ENCODE measurements around the gene SCARB2.

SCARB2 gene

DNA sequence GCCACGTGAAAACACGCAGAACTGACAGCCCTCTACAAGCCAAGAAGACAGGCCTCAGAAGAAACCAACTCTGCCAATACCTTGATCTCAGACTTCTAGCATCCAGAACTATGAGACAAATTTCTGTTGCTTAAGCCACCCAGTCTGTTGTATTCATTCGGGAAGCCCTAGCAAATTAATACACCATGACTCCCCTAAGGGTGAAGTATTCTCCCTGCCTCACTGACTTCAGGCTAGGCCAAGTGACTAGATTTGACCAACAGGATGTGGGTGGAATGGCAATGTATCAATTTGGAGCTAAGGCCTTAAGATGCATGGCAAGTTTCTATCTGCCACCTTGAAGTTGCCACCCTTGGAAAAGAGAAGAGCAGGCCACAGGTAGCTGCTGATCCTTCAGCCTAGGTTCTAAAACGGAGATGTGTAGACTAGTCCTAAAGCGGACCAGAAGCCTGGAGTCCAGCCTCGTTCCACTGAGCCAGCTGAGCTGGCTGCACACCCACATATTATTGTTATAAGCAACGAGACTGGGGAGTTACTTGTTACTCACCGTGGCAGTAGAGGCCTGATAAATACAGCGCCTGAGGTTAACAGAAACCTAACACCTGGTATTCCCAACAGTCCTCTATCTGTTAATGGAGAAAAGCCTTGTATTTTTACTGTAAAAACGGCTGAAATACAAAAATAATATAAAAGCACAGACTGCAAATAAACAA is 16.4 kb downstream of the SCARB2 start:
- no peak for DNase-seq

GRCh38 chr4:76196376-76196775 is 17.2 kb downstream of the SCARB2 start:
- DNase-seq, result no peak

DNA sequence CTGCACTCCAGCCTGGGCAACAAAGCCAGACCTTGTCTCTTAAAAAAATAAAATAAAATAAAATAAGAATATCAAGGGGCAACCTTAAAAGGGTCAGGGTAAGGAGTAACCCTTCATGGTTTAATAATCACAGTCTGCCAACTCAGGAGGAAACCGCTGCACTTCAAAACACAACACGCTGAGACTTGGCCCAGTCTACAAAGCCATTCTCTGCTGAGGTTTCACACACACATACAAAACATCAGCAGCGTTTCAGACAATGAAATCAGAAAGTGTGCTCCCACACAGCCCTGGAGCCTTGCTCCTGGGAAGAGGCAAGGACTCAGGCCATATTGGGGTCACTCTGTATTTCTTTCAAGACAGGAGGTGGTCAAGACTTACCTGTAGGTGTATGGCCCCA is 18.3 kb downstream of the SCARB2 start:
- no peak for DNase-seq

- DNase-seq, result no peak
Observed at GRCh38 chr4:76194325-76194724, 19.3 kb downstream of the SCARB2 start.

DNA sequence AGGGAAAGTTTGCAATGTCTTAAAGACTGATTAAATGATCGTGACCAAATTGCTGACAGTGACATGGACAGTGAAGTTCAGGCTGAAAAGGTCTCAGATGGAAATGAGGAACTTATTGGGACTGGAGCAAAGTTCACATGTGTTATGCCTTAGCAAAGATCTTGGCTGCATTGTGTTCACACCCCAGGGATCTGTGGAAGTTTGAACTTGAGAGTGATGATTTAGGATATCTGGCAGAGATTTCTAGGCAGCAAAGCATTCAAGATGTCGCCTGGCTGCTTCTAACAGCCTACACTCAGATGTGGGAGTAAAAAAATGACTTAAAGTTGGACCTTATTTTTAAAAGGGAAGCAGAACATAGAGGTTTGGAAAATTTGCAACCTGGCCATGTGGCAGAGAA is 21.4 kb downstream of the SCARB2 start:
- DNase-seq, result no peak

DNA sequence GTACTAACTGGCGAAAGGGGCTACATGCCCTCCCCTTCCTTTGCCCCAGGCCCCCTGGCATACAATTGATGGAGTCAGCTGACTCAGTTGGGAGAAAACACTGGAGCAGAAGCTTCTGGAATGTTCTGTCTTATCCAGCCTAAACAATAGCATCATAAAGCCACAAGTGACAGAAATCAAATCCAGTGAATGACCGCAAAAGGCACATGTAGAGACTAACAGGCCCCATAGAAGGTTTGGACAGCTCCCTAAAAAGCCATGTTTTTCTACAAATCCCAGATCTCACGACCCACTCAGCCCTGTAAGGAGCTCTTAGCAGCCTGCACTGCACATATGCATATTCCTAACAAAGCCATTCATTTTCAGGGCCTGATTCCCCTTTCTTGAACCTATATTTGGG is 25.1 kb downstream of the SCARB2 start:
- no peak for DNase-seq

DNA sequence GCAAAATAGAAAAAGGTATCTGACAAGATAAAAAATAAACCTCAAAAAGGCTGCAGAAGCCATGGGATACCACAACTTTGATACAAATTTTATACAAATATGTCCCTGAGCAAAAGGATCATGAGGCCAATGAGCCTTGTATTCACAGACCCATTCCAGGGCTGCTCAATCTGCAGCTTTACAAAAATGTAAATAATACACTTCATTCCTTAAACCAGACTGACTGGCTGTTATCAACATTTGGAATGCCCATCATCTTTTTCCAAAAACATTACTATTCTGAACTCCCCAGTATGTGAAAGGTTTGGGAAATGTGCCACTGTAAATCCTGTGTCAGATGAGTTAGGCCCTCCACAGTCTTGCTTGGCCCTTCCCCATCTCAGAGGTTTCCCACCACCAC is 25.5 kb downstream of the SCARB2 start:
- DNase-seq, result no peak

DNA sequence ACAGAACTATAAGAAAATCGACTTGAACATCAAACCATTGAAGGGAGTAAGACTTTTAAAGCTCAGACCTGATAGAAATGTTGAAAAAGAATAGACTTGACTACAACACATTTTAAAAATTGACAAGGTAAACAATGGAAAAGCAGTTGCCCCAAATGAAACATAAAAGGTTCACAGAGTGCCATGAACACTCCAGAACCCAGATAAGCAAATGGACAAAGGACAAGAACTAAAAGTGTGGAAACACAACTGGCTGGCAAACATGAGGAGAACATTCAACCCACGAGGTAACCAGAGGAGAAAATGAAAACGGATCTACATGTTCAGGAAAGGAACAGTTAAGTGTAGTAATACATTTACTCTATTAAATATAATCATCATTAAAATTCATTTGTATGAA is 26.5 kb downstream of the SCARB2 start:
- no peak for DNase-seq

DNA sequence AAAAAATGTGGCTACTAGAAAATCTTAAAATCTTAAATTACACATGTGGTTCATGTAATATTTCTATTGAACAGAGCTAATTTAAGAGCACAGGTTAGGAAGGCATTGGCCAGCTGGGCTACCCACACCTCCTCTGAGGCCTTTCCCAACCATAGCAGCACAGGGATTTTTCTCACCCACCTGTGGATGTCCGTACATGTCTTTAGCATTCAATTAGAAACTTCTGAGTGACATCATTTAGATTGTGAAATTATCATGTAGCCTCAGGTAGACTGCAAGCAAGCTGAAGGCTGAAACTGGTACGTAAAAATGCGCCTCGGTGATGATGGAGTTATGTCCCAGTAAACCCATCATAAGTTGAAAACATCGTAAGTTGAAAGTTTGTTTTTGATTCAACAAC is 31.2 kb downstream of the SCARB2 start:
- DNase-seq, result no peak

- DNase-seq, result peak; percentile 41
Observed at GRCh38 chr4:76179398-76180318, 34.0 kb downstream of the SCARB2 start.

DNA sequence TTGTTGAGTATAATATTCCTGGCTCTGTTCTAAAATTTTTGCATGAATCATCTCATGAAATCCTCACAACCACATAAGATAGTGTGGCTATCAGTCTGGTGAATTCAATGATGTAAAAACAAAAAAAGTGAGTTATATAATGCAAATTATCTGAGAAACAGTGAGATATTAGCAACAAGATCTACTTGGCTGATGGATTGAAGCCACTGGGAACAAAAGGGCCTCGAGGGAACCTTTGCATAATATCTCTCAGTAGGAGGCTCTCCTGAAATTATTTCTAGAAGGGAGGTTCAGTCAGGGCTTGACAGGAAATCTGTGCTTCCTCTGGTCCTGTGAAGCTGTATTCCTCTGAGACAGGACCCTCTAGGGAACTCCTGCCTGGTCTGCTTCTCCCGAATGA is 35.3 kb downstream of the SCARB2 start:
- no peak for DNase-seq

DNA sequence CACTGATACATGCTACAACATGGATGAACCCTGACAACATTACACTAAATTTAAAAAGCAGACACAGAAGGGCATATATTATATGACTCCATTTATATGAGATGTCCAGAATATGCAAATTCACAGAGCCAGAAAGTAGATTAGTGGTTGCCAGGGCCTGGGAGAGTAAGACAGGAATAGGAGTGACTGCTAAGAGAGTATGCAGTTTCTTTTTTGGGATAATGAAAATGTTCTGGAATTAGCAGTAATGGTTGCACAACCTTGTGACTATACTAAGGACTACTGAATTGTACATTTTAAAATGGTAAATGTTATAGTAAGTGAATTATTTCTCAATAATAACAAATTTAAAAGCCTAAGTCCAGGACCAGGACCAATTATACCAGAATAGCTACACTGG is 35.9 kb downstream of the SCARB2 start:
- no peak for DNase-seq

DNA sequence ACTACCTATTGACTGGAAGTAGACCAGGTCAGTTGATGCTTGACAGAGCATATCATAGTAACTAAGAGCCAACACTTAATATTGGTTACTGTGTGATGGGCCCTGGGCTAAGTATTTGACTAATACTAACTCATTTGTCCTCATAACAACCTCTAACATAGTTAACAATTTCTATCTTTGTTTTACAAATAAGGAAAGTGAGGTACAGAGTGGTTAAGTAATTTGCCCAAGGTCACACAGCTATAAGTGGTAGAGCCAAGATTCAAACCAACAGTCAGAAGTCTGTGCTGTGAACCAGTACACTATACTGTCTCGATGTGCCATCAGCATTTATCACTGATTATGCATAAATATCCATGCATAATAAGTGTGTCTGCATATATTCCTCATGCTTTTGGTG is 38.3 kb downstream of the SCARB2 start:
- no peak for DNase-seq

GRCh38 chr4:76174216-76174615 is 39.4 kb downstream of the SCARB2 start:
- no peak for DNase-seq

- no peak for DNase-seq
Observed at GRCh38 chr4:76168688-76169087, 44.9 kb downstream of the SCARB2 start.

GRCh38 chr4:76166480-76166879 is 47.1 kb downstream of the SCARB2 start:
- DNase-seq, result no peak

- no peak for DNase-seq
Observed at GRCh38 chr4:76160355-76160754, 53.3 kb downstream of the SCARB2 start.

GRCh38 chr4:76156635-76157034 is 57.0 kb downstream of the SCARB2 start:
- DNase-seq, result no peak

- no peak for DNase-seq
Observed at GRCh38 chr4:76155979-76156378, 57.6 kb downstream of the SCARB2 start.

DNA sequence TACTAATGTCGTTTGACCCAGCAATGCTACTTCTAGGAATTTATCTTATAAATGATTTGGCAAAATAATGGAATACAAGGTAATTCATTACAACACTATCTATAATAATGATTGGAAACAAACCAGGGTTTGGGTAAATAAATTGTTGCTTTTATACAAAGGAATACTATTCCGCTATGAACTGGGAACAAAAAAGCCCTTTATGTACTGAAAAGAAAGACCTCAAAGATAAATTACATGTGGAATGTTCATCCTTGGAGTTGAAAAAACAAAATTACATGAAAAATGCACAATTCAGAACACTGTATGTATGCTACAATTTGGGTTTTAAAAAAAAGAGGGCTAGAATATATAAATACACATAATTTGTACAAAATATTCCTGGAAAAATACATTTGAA is 60.3 kb downstream of the SCARB2 start:
- no peak for DNase-seq

- DNase-seq, result peak; percentile 75
Observed at GRCh38 chr4:76148142-76148865, 65.3 kb downstream of the SCARB2 start, which contains the start of gene NUP54. NUP54 (minus strand) TSS chr4:76148397; CDS start chr4:76148374, 23 bp downstream.

- DNase-seq, result no peak
Observed at GRCh38 chr4:76147454-76148141, 66.0 kb downstream of the SCARB2 start.

- no peak for DNase-seq
Observed at GRCh38 chr4:76144546-76144945, 69.1 kb downstream of the SCARB2 start.
